ENCODE results near the gene TRIM63. TPM values are rescaled to one million over a fixed set of nuclear protein-coding genes. Genes with fewer than 3 reads are reported as not detected.
"Not testable (repeated sequence)": the region's sequence is repeated elsewhere in the genome, so short reads cannot be mapped to it uniquely, and the experiment has no call there.

The TRIM63 gene
- polyA plus RNA-seq (ENCODE audit: insufficient read length in 4 of 4) = under 1 TPM; 0.51 to 0.86 (median 0.77) TPM

GRCh38 chr1:26067432-26067911 lies at the start of gene TRIM63:
TRIM63 (minus strand) TSS chr1:26067630; CDS start chr1:26067494, 136 bp downstream.
- DNase-seq (ENCODE audit: low read depth in 4 of 4, low spot score in 3 of 4) = no peak

- DNase-seq (ENCODE audit: low read depth in 4 of 4, low spot score in 3 of 4) = no peak
Observed at GRCh38 chr1:26114165-26114927, 46.9 kb upstream of the TRIM63 start.

- no peak for DNase-seq (ENCODE audit: low read depth in 4 of 4, low spot score in 3 of 4)
Observed at GRCh38 chr1:26112407-26112775, 45.0 kb upstream of the TRIM63 start.

DNA sequence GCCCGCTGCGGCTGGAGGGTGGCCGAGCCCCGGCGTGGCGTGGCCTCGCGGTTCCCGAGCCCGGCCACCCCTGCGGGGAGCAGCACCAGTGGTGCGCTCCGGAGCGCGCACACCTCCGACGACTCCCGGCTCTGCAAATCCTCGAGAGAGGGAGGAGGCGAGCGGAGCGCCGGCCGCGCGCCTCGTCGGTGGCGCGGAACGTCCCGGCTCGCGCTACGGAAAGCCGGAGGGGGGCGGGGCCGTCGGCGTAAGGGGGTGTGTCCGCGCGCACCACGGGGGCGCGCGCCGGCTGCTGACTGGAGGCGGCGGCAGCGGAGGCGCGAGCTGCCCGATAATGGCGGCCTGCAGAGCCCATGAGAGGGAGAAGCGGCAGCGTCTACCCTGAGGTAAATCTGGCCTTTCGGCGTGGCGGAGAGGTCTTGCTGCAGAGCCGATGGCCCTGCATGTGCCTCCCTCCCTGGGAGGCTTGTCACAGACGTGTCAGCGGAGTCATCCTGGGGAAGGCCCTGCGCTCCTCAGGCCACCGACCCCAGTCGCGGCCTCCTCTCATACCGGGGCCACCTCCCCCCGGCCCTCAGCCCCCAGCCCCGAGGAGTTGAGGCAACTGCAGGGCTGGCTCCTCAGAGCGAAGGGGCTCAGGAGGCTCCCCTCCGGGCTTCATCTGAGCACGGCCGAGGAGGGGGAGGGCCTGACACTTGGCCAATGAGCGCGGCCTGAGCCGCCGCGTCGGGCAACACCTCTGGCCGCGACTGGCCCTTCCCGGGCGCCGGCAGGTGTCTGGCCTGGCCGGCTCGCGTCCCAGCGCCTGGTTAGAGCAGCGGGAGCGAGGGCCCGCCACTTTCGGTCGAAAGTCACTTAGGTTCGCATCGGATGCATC lies 44.3 kb upstream of the TRIM63 start, which contains the start of gene PDIK1L:
Gene PDIK1L, plus strand, starts transcription at position 295 of the 877 bp plus-strand sequence. CDS start 2,485 bp downstream, outside the sequence.
- DNase-seq (ENCODE audit: low read depth in 4 of 4, low spot score in 3 of 4) = peak; percentile 91 to 93 (median 92)

DNA sequence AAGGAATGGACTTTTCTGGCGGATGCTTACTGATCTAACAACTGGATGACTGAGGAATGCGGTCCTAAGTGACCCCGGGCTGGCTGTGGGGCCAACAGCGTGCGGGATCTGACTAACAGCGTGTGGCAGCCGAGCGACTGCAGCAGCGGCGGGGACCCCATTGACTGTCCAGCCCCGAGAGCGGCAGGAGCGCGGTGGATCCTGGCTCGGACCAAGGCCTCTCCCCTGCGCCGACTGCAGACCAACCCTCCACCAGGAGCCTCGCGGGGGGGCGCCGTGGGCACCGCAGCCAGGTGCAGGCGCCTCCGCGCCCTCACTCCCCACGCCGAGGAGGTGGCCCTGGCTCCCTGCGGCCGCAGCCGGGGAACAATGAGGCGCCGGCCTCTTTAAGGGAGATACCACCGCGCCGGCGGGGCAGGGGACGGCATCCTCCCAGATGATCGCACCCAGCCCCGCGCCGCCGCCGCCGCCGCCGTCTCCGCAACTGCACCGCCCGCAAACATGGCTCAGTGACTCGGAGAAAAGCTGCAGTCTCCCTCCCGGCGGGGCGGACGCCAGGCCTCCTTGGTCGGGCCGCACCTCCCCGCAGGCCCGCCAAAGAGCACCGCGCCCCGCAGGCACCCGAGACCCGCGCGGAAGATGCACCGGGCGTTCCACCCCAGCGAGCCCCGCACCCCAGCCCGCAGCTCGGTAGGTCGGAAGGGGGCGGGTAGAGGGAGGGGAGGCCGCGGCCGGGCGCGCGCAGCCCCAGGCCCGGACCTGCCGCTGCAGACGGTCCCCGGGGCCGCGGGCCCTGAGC lies 43.5 kb upstream of the TRIM63 start:
- peak in 3 of 4 donors; percentile 57 to 68 (median 59) for DNase-seq (ENCODE audit: low read depth in 4 of 4, low spot score in 3 of 4)

GRCh38 chr1:26109229-26110164 lies 42.1 kb upstream of the TRIM63 start:
- no peak for DNase-seq (ENCODE audit: low read depth in 4 of 4, low spot score in 3 of 4)

GRCh38 chr1:26105226-26105548 lies 37.8 kb upstream of the TRIM63 start:
- not testable (repeated sequence) for DNase-seq (ENCODE audit: low read depth in 4 of 4, low spot score in 3 of 4)

DNA sequence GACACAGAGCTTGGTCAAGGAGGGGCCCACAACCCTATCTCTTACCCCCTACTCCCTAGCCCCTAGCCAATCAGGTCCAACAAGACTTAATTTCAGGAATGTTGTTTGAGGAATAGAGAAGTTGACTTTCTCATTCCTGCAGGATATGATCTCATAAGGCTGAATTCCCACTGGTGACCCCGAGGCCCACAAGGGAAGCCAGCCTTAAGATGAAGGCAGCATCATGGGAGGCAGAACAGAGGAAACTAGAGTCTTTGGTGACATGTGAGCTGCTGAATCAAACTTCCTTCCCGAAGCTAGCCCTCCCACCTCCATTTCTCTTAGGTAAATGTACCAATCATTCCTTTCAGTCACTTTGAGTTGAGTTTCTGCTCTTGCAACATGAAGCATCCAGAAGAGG lies 35.1 kb upstream of the TRIM63 start:
- DNase-seq (ENCODE audit: low read depth in 4 of 4, low spot score in 3 of 4) = no peak

DNA sequence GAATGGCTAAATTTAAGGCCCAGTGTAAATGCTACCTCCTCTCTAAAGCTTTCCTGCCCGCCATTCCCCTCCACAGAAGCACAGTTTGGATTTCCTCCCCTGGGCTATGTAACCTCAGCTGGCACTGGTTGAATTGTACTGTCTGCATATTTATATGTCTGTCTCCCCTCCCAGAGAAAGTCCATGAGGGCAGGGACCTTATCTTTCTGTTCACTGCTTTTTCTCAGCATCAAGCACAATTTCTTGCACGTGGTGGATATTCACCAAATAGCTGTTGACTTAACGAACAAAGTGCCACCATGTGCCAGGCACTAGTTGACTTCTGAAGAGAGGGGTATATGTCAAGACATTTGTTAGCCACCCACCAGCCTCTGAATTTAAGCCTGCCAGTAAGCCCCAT lies 34.7 kb upstream of the TRIM63 start:
- no peak for DNase-seq (ENCODE audit: low read depth in 4 of 4, low spot score in 3 of 4)

- DNase-seq (ENCODE audit: low read depth in 4 of 4, low spot score in 3 of 4) = not testable (repeated sequence)
Observed at GRCh38 chr1:26100204-26100603, 32.8 kb upstream of the TRIM63 start.

- no peak for DNase-seq (ENCODE audit: low read depth in 4 of 4, low spot score in 3 of 4)
Observed at GRCh38 chr1:26099780-26100179, 32.4 kb upstream of the TRIM63 start.

DNA sequence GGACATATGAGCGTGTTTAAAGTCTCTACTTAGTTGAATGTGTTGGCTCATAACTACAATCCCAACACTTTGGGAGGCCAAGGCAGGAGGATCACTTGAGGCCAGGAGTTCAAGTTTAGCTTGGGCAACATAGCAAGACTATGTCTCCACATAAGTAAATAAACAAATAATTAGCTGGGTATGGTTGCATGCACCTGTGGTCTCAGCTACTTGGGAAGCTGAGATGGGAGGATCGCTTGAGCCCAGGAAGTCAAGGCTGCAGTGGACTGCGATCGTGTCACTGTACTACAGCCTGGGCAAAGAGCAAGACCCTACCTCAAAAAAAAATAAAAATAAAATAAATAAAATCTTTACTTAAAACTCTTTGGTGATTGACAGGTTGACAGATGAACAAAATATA lies 31.2 kb upstream of the TRIM63 start:
- no peak for DNase-seq (ENCODE audit: low read depth in 4 of 4, low spot score in 3 of 4)

GRCh38 chr1:26097696-26098095 lies 30.3 kb upstream of the TRIM63 start:
- no peak for DNase-seq (ENCODE audit: low read depth in 4 of 4, low spot score in 3 of 4)

- no peak for DNase-seq (ENCODE audit: low read depth in 4 of 4, low spot score in 3 of 4)
Observed at GRCh38 chr1:26096471-26096870, 29.0 kb upstream of the TRIM63 start.

DNA sequence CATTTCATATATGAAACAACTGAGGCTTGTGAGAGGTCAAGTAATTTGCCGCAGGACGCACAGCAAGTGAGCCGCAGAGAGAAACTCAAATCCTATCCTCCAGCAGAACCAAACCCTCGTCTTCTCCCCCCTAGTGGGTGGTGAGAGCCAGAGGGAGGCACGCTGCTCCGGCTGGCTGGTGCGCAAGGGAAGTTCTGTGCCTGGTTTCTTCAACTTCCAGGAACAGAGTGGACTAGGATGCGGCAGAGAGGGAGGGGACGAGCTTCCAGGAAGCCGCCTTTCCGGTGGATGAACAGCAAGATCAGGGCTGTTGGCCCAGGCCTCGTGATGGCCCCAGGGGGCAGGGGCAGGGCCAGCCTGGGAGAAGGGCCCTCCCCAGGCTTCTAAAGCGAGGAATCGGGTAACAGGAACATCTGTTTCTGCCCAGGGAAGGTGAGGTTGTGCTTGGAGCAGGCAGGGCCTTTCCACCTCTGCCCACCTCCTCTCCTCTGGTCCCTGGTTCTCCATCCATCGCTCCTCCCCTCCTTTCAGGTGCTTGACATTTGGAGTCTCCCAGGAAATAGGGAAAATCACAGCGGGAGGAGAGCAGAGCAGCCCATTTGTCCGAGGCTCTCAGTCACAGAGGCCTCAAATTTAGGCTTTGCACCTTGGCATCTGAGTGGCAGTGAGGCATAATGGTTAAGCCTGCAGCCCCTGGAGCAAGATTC lies 27.4 kb upstream of the TRIM63 start:
- no peak for DNase-seq (ENCODE audit: low read depth in 4 of 4, low spot score in 3 of 4)

GRCh38 chr1:26094076-26094669 lies 26.7 kb upstream of the TRIM63 start:
- no peak for DNase-seq (ENCODE audit: low read depth in 4 of 4, low spot score in 3 of 4)

- DNase-seq (ENCODE audit: low read depth in 4 of 4, low spot score in 3 of 4) = not testable (repeated sequence)
Observed at GRCh38 chr1:26093569-26093968, 26.1 kb upstream of the TRIM63 start.

- no peak for DNase-seq (ENCODE audit: low read depth in 4 of 4, low spot score in 3 of 4)
Observed at GRCh38 chr1:26092422-26092821, 25.0 kb upstream of the TRIM63 start.

GRCh38 chr1:26090893-26091292 lies 23.5 kb upstream of the TRIM63 start:
- no peak for DNase-seq (ENCODE audit: low read depth in 4 of 4, low spot score in 3 of 4)

All from right renal pelvis (tissue), 4 donors.